Measurements from ENCODE around the gene GJC2. TPM values are rescaled to one million over a fixed set of nuclear protein-coding genes. Genes with fewer than 3 reads are reported as not detected.

The GJC2 gene
- total and polyA plus RNA-seq, 4 experiments from 2014 or later = 0.61 to 0.80 TPM; not detected in 2

DNA sequence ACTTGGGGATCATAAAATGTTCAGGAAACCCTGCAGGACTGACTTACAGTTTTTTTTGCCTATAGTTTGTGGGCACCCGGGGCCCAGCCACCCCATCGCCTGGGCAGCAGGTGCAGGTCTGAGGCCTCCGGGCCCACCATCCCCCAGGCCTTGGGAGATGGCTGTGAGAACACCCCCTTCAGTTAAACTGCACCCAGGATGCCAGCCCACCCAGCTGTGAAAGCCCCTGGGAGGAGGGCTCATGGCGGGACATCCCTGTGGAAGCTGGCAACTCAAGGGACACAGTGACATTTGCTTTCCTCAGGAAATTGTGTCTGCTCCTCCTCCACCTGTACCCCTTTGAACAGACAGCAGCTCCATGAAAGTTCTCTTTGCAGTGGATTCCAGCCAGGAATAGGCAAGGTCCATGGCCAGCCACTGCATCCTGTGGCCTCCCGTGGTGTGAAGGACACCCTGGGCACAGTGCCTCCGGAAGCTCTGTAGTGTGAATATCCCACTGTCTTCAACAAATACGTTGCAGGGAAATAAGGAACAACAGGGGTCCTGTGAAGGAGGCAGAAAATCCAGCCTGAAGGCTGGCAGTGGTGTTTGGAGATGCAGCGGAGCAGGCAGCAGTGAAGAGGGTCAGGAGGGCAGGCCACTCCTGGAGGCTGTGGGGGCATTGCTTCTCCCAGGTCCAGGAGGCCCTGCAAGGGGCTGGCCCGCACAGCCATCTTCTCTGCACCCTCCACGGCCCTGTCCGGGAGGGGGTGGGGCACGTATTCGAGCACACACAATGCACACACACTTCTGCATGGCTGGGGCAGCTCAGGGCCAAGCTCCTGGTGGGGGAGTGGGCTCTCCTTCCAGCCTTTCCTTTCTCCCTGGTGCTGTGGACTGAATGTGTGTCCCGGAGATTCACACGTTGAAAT, 56.1 kb downstream of the GJC2 start:
- no peak overlapping the region for H3K4me3 Mint-ChIP-seq
- ChIA-PET POLR2A (ENCODE audit: partially characterized antibody) (interaction anchor here (1.1 kb wide), 1 partner anchor 62 kb away, joined by 3 read pairs; no protein-coding TSS in a partner anchor), CTCF (ENCODE audit: partially characterized antibody) (interaction anchor here (0.6 to 0.8 kb wide), 2 partner anchors 11 to 76 kb away, joined by 3 read pairs; no protein-coding TSS in a partner anchor)
- intact Hi-C loops (cut with micrococcal nuclease) = no loop called here
- peaks cover 0 to 2% (median 0%) of the 10 kb centered on the region in 8 donors for H3K9me3 Mint-ChIP-seq
- Histone ChIP-seq H3K27ac (ENCODE audit: low read depth, low read length) (no peak overlapping the region), H3K27me3 (ENCODE audit: insufficient read depth, low read length) (no peaks in the 10 kb centered on the region), H3K9me3 (ENCODE audit: control insufficient read depth in 1 of 2, low read length in 2 of 2) (no peaks in the 10 kb centered on the region), H3K4me1 (ENCODE audit: insufficient read depth, low read length) (no peaks in the 10 kb centered on the region), H3K4me3 (ENCODE audit: low read length in 2 of 2) (no peak overlapping the region), H3K36me3 (ENCODE audit: insufficient read depth, low read length) (no peaks in the 10 kb centered on the region)
- H3K27me3 Mint-ChIP-seq = peaks cover 0 to 2% of the 10 kb centered on the region in 2 donors
- H3K27ac Mint-ChIP-seq = no peak overlapping the region
- DNase-seq = no peak
- peaks cover 3 to 9% of the 10 kb centered on the region in 2 donors for H3K36me3 Mint-ChIP-seq
- peaks cover 0 to 2% (median under 1%) of the 10 kb centered on the region in 4 donors for H3K4me1 Mint-ChIP-seq

DNA sequence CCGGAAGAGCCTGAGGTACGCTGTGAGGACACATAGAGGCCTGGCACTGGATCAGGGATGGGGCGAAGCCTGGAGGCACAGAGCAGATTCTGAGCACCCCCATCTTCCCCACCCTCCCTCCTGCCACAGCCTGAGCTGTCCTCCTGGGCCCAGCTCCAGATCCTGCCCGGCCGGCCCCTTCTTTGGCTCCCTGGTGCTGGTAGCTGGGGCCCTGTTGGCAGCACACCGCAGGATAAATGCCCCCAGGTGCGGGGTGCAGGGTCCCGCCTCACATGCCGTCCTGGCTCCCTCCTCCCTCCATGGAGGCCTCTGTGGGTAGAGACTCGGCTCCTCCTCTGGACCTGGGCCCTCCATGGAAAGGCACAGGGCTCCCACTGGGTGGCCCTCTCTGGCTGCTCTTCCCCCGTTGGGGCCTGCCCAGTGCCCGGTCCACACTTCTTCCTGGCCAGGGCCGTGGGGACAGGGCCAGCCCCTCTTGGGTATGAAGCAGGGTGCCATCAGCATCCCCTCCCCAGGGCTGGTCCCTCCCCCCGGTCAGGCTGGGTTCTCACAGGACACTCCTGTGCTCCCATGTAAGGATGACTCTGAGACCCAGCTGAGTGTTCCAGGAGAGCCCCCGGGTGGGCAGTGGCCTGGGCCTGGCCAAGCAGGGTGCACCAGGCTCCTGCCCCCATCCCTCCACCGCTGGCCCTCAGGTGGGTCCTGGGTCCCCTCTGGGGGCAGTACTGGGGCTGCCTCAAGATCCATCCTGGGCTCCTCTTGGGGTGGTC, 57.0 kb downstream of the GJC2 start:
- peaks cover 0 to 2% of the 10 kb centered on the region in 2 donors for H3K27me3 Mint-ChIP-seq
- peaks cover 0 to under 1% of the 10 kb centered on the region in 2 donors for H3K36me3 Mint-ChIP-seq
- Histone ChIP-seq H3K4me3 (ENCODE audit: low read length in 2 of 2) (no peak overlapping the region), H3K4me1 (ENCODE audit: insufficient read depth, low read length) (no peaks in the 10 kb centered on the region), H3K9me3 (ENCODE audit: control insufficient read depth in 1 of 2, low read length in 2 of 2) (no peaks in the 10 kb centered on the region), H3K27me3 (ENCODE audit: insufficient read depth, low read length) (no peaks in the 10 kb centered on the region), H3K27ac (ENCODE audit: low read depth, low read length) (no peak overlapping the region), H3K36me3 (ENCODE audit: insufficient read depth, low read length) (no peaks in the 10 kb centered on the region)
- no peaks in the 10 kb centered on the region for H3K9me3 Mint-ChIP-seq
- intact Hi-C loops (cut with micrococcal nuclease) = no loop called here
- peaks cover 0 to 8% (median 6%) of the 10 kb centered on the region in 4 donors for H3K4me1 Mint-ChIP-seq
- no peak for DNase-seq
- ChIA-PET POLR2A (ENCODE audit: partially characterized antibody) (interaction anchor here (1.1 kb wide), 1 partner anchor 63 kb away, joined by 3 read pairs; no protein-coding TSS in a partner anchor), CTCF (ENCODE audit: partially characterized antibody) (no interaction called here)
- H3K27ac Mint-ChIP-seq = no peak overlapping the region
- H3K4me3 Mint-ChIP-seq = no peak overlapping the region

- H3K9me3 ChIP-seq (ENCODE audit: control insufficient read depth in 1 of 2, low read length in 2 of 2) = no peaks in the 10 kb centered on the region
- no peak overlapping the region for H3K27ac Mint-ChIP-seq
- H3K9me3 Mint-ChIP-seq = no peaks in the 10 kb centered on the region
- H3K27me3 Mint-ChIP-seq = no peaks in the 10 kb centered on the region
- H3K27me3 ChIP-seq (ENCODE audit: insufficient read depth, low read length) = no peaks in the 10 kb centered on the region
- H3K36me3 Mint-ChIP-seq = no peaks in the 10 kb centered on the region
- intact Hi-C loops (cut with micrococcal nuclease) = no loop called here
- ChIA-PET CTCF (ENCODE audit: partially characterized antibody) (no interaction called here), POLR2A (ENCODE audit: partially characterized antibody) (no interaction called here)
- no peaks in the 10 kb centered on the region for H3K36me3 ChIP-seq (ENCODE audit: insufficient read depth, low read length)
- DNase-seq = no peak
- no peaks in the 10 kb centered on the region for H3K4me1 ChIP-seq (ENCODE audit: insufficient read depth, low read length)
- no peak overlapping the region for H3K27ac ChIP-seq (ENCODE audit: low read depth, low read length)
- peaks cover 0 to 8% (median 6%) of the 10 kb centered on the region in 4 donors for H3K4me1 Mint-ChIP-seq
- H3K4me3 ChIP-seq (ENCODE audit: low read length in 2 of 2) = no peak overlapping the region
- no peak overlapping the region for H3K4me3 Mint-ChIP-seq
These were observed 57.7 kb downstream of the GJC2 start for GRCh38 chr1:228207381-228207810.

GRCh38 chr1:228207851-228208821, 58.4 kb downstream of the GJC2 start, which contains the start of gene OBSCN:
OBSCN (plus strand) TSS chr1:228208044; CDS start chr1:228211784, 3,740 bp downstream.
- CTCF ChIA-PET (ENCODE audit: partially characterized antibody) = no interaction called here
- H3K27me3 Mint-ChIP-seq = no peaks in the 10 kb centered on the region
- H3K36me3 Mint-ChIP-seq = no peaks in the 10 kb centered on the region

DNA sequence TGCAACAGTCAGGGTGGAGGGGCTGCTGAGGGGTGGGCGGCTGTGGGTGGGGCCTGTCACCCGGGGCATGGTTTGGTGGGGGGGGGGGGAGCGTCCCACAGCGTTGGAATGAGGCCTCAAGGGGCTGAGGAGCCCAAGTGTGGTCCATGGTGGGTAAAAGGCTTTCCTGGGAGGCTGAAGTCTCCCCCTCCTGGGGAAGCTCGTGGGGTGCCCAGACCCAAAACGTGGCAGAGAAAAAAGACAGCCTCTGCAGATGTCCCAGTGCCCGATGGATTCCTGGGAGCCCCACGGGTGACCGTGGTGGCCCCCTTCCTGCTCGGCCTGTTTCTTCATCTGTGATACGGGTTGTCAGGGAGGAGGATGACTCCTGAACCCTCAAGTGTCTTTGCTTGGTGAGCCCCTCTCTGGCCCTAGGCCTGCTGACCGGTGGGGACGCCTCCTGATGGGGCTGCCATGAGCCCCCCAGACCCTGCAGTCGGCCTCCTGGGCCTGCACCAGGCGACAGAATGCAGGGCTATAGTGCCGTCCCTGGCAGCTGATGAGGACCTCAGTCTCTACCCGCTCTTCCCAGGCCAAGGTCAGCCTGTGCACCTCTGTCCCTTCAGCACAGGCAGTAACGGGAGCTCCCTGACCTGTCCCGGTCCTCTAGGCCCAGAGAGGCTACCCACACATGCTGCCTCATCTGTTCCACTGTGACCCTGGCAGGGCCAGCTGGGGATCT, 59.3 kb downstream of the GJC2 start:
- Histone ChIP-seq H3K36me3 (ENCODE audit: insufficient read depth, low read length) (no peaks in the 10 kb centered on the region), H3K9me3 (ENCODE audit: control insufficient read depth in 1 of 2, low read length in 2 of 2) (no peaks in the 10 kb centered on the region), H3K4me1 (ENCODE audit: insufficient read depth, low read length) (peaks cover 1% of the 10 kb centered on the region), H3K27ac (ENCODE audit: low read depth, low read length) (no peak overlapping the region), H3K27me3 (ENCODE audit: insufficient read depth, low read length) (no peaks in the 10 kb centered on the region), H3K4me3 (ENCODE audit: low read length in 2 of 2) (no peak overlapping the region)
- intact Hi-C loops (cut with micrococcal nuclease) = no loop called here
- no peak overlapping the region for H3K4me3 Mint-ChIP-seq
- H3K27me3 Mint-ChIP-seq = no peaks in the 10 kb centered on the region
- H3K36me3 Mint-ChIP-seq = peaks cover 0 to 2% of the 10 kb centered on the region in 2 donors
- no peak for DNase-seq
- ChIA-PET POLR2A (ENCODE audit: partially characterized antibody) (interaction anchor here (0.8 to 0.9 kb wide), 2 partner anchors 11 to 42 kb away, joined by 3 read pairs; no protein-coding TSS in a partner anchor), CTCF (ENCODE audit: partially characterized antibody) (no interaction called here)
- H3K9me3 Mint-ChIP-seq = no peaks in the 10 kb centered on the region
- peak overlapping the region in 1 of 7 donors; percentile 51 for H3K27ac Mint-ChIP-seq
- peaks cover 2 to 13% (median 7%) of the 10 kb centered on the region in 4 donors for H3K4me1 Mint-ChIP-seq

More at GRCh38 chr1:228207851-228208821, 58.4 kb downstream of the GJC2 start, which contains the start of gene OBSCN:
- Mint-ChIP-seq H3K9me3 (no peaks in the 10 kb centered on the region), H3K27ac (no peak within 1 kb of the TSS), H3K4me3 (no peak within 1 kb of the TSS), H3K4me1 (peaks cover 0 to 9% (median 6%) of the 10 kb centered on the region in 4 donors)
- Histone ChIP-seq H3K9me3 (ENCODE audit: control insufficient read depth in 1 of 2, low read length in 2 of 2) (no peaks in the 10 kb centered on the region), H3K27me3 (ENCODE audit: insufficient read depth, low read length) (no peaks in the 10 kb centered on the region), H3K4me1 (ENCODE audit: insufficient read depth, low read length) (no peaks in the 10 kb centered on the region), H3K36me3 (ENCODE audit: insufficient read depth, low read length) (no peaks in the 10 kb centered on the region), H3K27ac (ENCODE audit: low read depth, low read length) (no peak within 1 kb of the TSS), H3K4me3 (ENCODE audit: low read length in 2 of 2) (no peak within 1 kb of the TSS)
- POLR2A ChIA-PET (ENCODE audit: partially characterized antibody) = no interaction called here
- intact Hi-C loops (cut with micrococcal nuclease) = no loop called here
- DNase-seq = no peak

Measured in CD4-positive, alpha-beta memory T cell (primary cell).